Activated T-helper 1 cell treated with anti-CD3 and anti-CD28 coated beads, Interleukin-12 subunit alpha, Interleukin-12 subunit beta, Interleukin-2, Interleukin-4 antibody, amounts not matched to agents 30 ng/mL and 10 ng/mL and 1 ng/mL, durations not matched to agents 14 hours and 24 hours and 36 hours (primary cell): ENCODE results near the gene PRSS1. TPM values are rescaled to one million over a fixed set of nuclear protein-coding genes. Genes with fewer than 3 reads are reported as not detected.
A peak's percentile ranks its signal among the peaks of the same experiment; 100 is the strongest.

Experiments
- DNase-seq: peaks from one replicate; pipeline ENCODE4 v3.0.0; 2021; ENCODE audit warnings: low spot score
- H3K27ac Mint-ChIP-seq: one replicate; pipeline ENCODE4 v1.8.0; 2021; ENCODE audit warnings: mild to moderate bottlenecking, mixed read lengths
- H3K27me3 Mint-ChIP-seq: one replicate; pipeline ENCODE4 v1.8.0; 2022; ENCODE audit warnings: mild to moderate bottlenecking, moderate library complexity, mixed read lengths; ENCODE audit not compliant: insufficient read depth
- H3K36me3 Mint-ChIP-seq: one replicate; pipeline ENCODE4 v1.8.0; 2021; ENCODE audit warnings: low read depth, mixed read lengths
- H3K4me1 Mint-ChIP-seq: one replicate; pipeline ENCODE4 v1.8.0; 2021; ENCODE audit warnings: low read depth, mixed read lengths
- H3K4me3 Mint-ChIP-seq: one replicate; pipeline ENCODE4 v1.8.0; 2021; ENCODE audit warnings: mild to moderate bottlenecking, moderate library complexity, mixed read lengths
- H3K9me3 Mint-ChIP-seq: one replicate; pipeline ENCODE4 v1.8.0; 2021; ENCODE audit warnings: mixed read lengths
- intact Hi-C: fragments of 100-400 bp; cut with micrococcal nuclease; formaldehyde crosslinking; loops from one replicate; pipeline ENCODE4 v1.15.1; 2024
- total RNA-seq: library from RNA; stranded (reverse); gene quantifications from 2 replicates; pipeline ENCODE4 v1.2.3, GENCODE V29; 2022

Gene PRSS1
- total RNA-seq, 1 donor from 2014 or later = not detected

DNA sequence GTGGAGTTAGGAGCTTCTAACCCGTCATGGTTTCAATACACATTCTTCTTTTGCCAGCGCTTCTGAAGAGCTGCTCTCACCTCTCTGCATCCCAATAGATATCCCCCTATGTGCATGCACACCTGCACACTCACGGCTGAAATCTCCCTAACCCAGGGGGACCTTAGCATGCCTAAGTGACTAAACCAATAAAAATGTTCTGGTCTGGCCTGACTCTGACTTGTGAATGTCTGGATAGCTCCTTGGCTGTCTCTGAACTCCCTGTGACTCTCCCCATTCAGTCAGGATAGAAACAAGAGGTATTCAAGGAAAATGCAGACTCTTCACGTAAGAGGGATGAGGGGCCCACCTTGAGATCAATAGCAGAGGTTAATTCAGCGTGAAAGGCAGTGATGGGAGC is 43.9 kb downstream of the PRSS1 start:
- no peaks in the 10 kb centered on the region for H3K9me3 Mint-ChIP-seq
- peak overlapping the region; percentile 98 for H3K27ac Mint-ChIP-seq
- H3K27me3 Mint-ChIP-seq = no peaks in the 10 kb centered on the region
- no peak for DNase-seq
- peak overlapping the region; percentile 97 for H3K4me3 Mint-ChIP-seq
- intact Hi-C loops = no loop called here
- peaks cover 46% of the 10 kb centered on the region for H3K4me1 Mint-ChIP-seq
- H3K36me3 Mint-ChIP-seq = peaks cover 78% of the 10 kb centered on the region

DNA sequence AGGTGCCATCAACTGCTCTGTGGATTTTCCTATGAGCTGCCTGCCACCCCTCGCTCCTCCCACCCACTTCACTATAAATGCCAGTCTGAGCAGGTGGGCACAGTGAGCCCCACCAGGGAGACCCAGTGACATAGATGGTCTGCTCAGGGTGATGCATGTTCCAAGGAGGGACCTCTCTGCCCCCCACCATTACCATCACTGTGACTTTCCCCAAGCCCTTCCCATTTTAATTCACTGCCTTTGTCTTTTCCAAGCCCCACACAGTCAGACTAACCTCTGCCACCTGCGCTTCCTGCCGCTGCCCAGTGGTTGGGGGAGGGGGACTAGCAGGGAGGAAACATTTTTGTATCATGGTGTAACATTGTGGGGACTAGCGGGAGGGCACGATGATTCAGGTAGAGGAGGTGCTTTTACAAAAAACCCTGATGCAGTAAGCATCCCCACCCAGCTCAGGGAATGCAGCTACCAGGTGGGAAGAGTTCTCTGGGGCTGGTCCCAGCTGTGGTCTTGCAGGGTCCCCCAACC is 46.1 kb downstream of the PRSS1 start:
- no peak for DNase-seq
- intact Hi-C loops = no loop called here
- Mint-ChIP-seq H3K27me3 (no peaks in the 10 kb centered on the region), H3K4me1 (peaks cover 67% of the 10 kb centered on the region), H3K36me3 (peaks cover 79% of the 10 kb centered on the region), H3K9me3 (no peaks in the 10 kb centered on the region), H3K4me3 (peak overlapping the region; percentile 97), H3K27ac (peak overlapping the region; percentile 98)

DNA sequence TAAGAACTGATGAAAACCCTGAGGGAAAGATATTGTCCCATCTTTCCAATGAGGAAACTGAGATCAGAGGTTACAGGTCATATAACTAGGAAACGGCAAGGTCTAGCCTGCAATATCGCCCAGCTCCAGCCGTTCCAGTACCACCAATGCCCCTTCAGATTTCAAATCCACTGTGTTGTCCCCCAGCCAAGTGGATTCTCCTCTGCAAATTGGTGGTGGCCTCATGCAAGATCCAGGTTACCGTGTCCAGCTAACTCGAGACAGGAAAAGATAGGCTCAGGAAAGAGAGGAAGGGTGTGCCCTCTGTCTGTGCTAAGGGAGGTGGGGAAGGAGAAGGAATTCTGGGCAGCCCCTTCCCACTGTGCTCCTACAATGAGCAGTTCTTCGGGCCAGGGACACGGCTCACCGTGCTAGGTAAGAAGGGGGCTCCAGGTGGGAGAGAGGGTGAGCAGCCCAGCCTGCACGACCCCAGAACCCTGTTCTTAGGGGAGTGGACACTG is 46.8 kb downstream of the PRSS1 start:
- Mint-ChIP-seq H3K36me3 (peaks cover 80% of the 10 kb centered on the region), H3K4me1 (peaks cover 69% of the 10 kb centered on the region), H3K4me3 (peak overlapping the region; percentile 97), H3K27me3 (no peaks in the 10 kb centered on the region), H3K27ac (peak overlapping the region; percentile 98), H3K9me3 (no peaks in the 10 kb centered on the region)
- DNase-seq = no peak
- intact Hi-C loops = no loop called here

DNA sequence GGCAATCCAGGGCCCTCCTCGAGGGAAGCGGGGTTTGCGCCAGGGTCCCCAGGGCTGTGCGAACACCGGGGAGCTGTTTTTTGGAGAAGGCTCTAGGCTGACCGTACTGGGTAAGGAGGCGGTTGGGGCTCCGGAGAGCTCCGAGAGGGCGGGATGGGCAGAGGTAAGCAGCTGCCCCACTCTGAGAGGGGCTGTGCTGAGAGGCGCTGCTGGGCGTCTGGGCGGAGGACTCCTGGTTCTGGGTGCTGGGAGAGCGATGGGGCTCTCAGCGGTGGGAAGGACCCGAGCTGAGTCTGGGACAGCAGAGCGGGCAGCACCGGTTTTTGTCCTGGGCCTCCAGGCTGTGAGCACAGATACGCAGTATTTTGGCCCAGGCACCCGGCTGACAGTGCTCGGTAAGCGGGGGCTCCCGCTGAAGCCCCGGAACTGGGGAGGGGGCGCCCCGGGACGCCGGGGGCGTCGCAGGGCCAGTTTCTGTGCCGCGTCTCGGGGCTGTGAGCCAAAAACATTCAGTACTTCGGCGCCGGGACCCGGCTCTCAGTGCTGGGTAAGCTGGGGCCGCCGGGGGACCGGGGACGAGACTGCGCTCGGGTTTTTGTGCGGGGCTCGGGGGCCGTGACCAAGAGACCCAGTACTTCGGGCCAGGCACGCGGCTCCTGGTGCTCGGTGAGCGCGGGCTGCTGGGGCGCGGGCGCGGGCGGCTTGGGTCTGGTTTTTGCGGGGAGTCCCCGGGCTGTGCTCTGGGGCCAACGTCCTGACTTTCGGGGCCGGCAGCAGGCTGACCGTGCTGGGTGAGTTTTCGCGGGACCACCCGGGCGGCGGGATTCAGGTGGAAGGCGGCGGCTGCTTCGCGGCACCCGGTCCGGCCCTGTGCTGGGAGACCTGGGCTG is 47.5 kb downstream of the PRSS1 start:
- no peak for DNase-seq
- no peaks in the 10 kb centered on the region for H3K27me3 Mint-ChIP-seq
- peak overlapping the region; percentile 99 for H3K27ac Mint-ChIP-seq
- peak overlapping the region; percentile 97 for H3K4me3 Mint-ChIP-seq
- H3K9me3 Mint-ChIP-seq = no peaks in the 10 kb centered on the region
- intact Hi-C loops = loop anchor here (1.0 kb wide), 1 partner anchor 11 kb away; no protein-coding TSS in a partner anchor
- peaks cover 79% of the 10 kb centered on the region for H3K36me3 Mint-ChIP-seq
- peaks cover 76% of the 10 kb centered on the region for H3K4me1 Mint-ChIP-seq

DNA sequence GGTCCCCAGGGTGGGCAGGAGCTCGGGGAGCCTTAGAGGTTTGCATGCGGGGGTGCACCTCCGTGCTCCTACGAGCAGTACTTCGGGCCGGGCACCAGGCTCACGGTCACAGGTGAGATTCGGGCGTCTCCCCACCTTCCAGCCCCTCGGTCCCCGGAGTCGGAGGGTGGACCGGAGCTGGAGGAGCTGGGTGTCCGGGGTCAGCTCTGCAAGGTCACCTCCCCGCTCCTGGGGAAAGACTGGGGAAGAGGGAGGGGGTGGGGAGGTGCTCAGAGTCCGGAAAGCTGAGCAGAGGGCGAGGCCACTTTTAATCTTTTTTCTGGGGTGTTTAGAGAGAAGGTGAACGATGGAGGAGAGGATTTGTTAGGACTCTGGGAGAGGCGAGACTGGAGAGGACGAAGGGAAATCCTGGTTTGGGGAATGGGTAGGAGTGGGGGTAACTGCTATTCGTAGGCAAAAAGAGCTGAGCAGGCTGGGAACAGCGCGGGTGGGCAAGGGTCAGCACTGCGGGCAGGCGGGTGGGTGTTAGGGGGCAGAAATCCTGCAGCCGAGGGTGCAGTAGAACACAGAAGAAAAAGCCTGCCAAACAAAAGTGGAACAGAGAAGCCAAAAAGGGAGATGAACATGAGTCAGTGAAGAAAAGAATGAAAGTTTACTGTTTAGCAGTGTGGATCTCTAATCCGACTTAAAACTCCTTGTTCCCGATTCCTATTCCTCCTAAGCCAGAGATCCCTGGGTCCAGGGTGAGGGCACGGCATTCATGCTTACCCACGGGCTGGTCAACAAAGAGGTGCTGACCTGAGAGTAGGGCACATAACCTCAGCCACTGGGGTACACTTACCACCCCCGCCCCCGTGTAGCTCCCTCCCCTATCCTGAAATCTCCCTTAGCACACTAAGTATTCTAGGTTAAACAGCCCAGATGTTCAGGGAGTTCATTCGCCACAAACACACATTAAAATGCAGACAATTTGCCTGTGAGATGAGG is 48.4 kb downstream of the PRSS1 start:
- DNase-seq = no peak
- intact Hi-C loops = loop anchor here (1.0 to 2.0 kb wide), 4 partner anchors 7 to 583 kb away; partner anchors contain the start of gene ZYX
- no peaks in the 10 kb centered on the region for H3K9me3 Mint-ChIP-seq
- H3K36me3 Mint-ChIP-seq = peaks cover 82% of the 10 kb centered on the region
- H3K4me1 Mint-ChIP-seq = peaks cover 80% of the 10 kb centered on the region
- H3K27me3 Mint-ChIP-seq = no peaks in the 10 kb centered on the region
- peak overlapping the region; percentile 97 for H3K4me3 Mint-ChIP-seq
- H3K27ac Mint-ChIP-seq = peak overlapping the region; percentile 99

DNA sequence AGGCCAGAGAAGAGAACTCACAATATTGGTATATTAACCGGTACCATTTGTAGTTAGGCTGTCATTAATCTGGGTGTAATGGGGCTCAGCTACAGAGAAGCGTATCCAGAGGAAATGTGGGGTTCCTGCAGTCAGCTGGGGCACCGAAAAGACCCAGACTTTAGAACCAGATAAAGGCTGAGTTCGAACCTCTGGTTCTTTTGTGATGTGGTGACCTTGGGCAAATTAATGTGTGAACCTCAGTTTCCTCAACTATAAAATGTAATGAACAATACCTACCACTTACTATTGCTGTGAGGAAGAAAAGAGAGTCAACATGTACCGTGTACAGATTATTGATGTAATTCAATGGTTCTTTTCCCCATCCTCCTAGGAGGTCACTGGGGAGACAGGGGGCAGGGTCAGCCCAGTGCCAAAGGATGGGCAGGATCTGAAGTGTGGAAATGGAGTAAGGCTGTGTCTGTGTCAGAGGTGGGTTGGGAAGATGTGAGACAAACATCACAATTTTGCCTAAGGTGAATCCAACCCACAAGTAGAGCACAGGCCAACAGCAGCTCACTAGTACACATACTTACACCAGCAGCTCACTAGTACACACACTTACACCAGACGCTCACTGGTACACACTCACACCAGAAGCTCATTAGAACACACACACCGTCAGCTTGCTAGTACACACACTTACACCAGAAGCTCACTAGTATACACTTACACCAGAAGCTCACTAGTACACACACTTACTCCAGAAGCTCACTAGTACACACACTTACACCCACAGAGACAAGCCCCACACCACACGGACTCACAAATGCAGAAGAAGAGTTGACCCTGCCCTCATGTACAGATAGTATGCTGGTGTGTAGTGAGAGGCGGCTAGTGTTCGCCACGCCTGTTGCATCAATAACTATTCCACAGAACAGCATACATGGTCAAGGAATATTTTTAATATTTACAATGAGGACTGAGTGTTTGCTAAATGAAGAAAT is 49.5 kb downstream of the PRSS1 start:
- DNase-seq = no peak
- intact Hi-C loops = loop anchor here (1.0 to 2.0 kb wide), 3 partner anchors 8 to 582 kb away; partner anchors contain the start of gene ZYX
- H3K9me3 Mint-ChIP-seq = no peaks in the 10 kb centered on the region
- H3K4me3 Mint-ChIP-seq = peak overlapping the region; percentile 97
- peaks cover 80% of the 10 kb centered on the region for H3K4me1 Mint-ChIP-seq
- H3K36me3 Mint-ChIP-seq = peaks cover 80% of the 10 kb centered on the region
- peak overlapping the region; percentile 99 for H3K27ac Mint-ChIP-seq
- H3K27me3 Mint-ChIP-seq = no peaks in the 10 kb centered on the region

DNA sequence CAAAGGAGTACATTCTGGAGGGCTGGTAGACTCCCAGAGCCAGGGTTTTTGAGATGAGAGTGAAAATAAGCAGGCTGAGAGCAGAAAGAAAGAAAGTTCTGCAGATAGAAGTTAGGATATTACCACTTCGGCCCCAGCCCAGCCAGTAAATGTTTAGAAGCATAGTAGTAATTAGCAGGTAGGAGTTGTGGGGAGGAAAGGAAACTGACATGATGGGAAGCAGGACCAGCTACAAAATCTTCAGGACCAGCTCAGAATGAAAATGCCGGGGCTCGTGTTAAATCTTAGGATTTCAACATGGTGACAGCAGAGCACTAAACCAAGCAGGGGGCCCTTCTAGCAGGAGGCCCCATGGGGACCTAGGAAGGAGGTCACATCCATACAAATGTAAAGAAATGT is 50.2 kb downstream of the PRSS1 start:
- Mint-ChIP-seq H3K4me1 (peaks cover 80% of the 10 kb centered on the region), H3K27me3 (no peaks in the 10 kb centered on the region), H3K9me3 (no peaks in the 10 kb centered on the region), H3K4me3 (peak overlapping the region; percentile 97), H3K36me3 (peaks cover 81% of the 10 kb centered on the region), H3K27ac (peak overlapping the region; percentile 99)
- intact Hi-C loops = loop anchor here (2.0 kb wide), 1 partner anchor 581 kb away; the partner anchor contains the start of gene ZYX
- DNase-seq = no peak

DNA sequence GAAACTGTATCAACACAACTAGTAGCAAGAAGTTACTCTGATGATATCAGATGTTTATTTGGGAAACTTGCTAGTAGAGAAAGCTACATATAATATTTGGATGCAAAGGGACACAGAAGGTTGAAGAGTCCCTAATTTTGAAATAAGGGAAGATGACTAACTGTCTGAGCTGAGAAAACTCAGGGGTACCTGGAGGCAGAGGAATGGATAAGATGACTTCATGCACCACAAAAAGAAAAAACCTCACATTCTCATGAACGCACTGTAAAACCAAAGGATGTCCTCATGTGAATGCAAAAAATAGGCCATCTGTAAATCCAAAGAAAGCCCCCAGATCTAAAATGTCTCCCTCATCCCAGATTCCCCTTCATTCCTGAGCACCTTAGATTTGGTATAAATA is 50.8 kb downstream of the PRSS1 start:
- H3K4me3 Mint-ChIP-seq = peak overlapping the region; percentile 97
- peaks cover 85% of the 10 kb centered on the region for H3K36me3 Mint-ChIP-seq
- H3K9me3 Mint-ChIP-seq = no peaks in the 10 kb centered on the region
- DNase-seq = no peak
- peaks cover 80% of the 10 kb centered on the region for H3K4me1 Mint-ChIP-seq
- H3K27ac Mint-ChIP-seq = peak overlapping the region; percentile 99
- no peaks in the 10 kb centered on the region for H3K27me3 Mint-ChIP-seq
- intact Hi-C loops = loop anchor here (10.0 kb wide), 1 partner anchor 1875 kb away; the partner anchor contains the start of gene BRAF

DNA sequence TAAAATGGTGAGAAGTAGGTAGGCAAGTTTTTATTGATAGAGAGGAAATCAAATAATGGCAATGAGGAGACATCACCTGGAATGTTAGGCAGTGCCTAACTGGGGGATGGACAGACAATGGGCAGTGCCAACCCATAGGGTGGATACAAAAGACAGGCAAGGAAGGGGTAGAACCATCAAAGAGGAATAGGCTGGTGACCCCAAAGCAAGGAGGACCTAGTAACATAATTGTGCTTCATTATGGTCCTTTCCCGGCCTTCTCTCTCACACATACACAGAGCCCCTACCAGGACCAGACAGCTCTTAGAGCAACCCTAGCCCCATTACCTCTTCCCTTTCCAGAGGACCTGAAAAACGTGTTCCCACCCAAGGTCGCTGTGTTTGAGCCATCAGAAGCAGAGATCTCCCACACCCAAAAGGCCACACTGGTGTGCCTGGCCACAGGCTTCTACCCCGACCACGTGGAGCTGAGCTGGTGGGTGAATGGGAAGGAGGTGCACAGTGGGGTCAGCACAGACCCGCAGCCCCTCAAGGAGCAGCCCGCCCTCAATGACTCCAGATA is 51.5 kb downstream of the PRSS1 start:
- no peaks in the 10 kb centered on the region for H3K27me3 Mint-ChIP-seq
- peak overlapping the region; percentile 97 for H3K4me3 Mint-ChIP-seq
- H3K4me1 Mint-ChIP-seq = peaks cover 80% of the 10 kb centered on the region
- DNase-seq = no peak
- H3K9me3 Mint-ChIP-seq = no peaks in the 10 kb centered on the region
- peaks cover 86% of the 10 kb centered on the region for H3K36me3 Mint-ChIP-seq
- H3K27ac Mint-ChIP-seq = peak overlapping the region; percentile 99
- intact Hi-C loops = loop anchor here (10.0 kb wide), 1 partner anchor 1876 kb away; the partner anchor contains the start of gene BRAF

DNA sequence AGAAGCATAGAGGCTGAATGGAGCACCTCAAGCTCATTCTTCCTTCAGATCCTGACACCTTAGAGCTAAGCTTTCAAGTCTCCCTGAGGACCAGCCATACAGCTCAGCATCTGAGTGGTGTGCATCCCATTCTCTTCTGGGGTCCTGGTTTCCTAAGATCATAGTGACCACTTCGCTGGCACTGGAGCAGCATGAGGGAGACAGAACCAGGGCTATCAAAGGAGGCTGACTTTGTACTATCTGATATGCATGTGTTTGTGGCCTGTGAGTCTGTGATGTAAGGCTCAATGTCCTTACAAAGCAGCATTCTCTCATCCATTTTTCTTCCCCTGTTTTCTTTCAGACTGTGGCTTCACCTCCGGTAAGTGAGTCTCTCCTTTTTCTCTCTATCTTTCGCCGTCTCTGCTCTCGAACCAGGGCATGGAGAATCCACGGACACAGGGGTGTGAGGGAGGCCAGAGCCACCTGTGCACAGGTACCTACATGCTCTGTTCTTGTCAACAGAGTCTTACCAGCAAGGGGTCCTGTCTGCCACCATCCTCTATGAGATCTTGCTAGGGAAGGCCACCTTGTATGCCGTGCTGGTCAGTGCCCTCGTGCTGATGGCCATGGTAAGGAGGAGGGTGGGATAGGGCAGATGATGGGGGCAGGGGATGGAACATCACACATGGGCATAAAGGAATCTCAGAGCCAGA is 52.5 kb downstream of the PRSS1 start:
- intact Hi-C loops = loop anchor here (10.0 kb wide), 1 partner anchor 1877 kb away; the partner anchor contains the start of gene BRAF
- no peaks in the 10 kb centered on the region for H3K9me3 Mint-ChIP-seq
- H3K4me1 Mint-ChIP-seq = peaks cover 85% of the 10 kb centered on the region
- no peaks in the 10 kb centered on the region for H3K27me3 Mint-ChIP-seq
- H3K4me3 Mint-ChIP-seq = peak overlapping the region; percentile 97
- DNase-seq = no peak
- peaks cover 81% of the 10 kb centered on the region for H3K36me3 Mint-ChIP-seq
- peak overlapping the region; percentile 99 for H3K27ac Mint-ChIP-seq
